Dendritic cell treated with granulocyte-macrophage colony-stimulating factor and Interleukin-4, amounts not matched to agents 40 ng/mL and 50 ng/mL, for 4 days (primary cell): ENCODE measurements around the gene PIK3CA.

Experiments used
- H3K27ac Mint-ChIP-seq: one replicate; pipeline ENCODE4 v1.8.0; 2022; ENCODE audit warnings: mild to moderate bottlenecking, mixed read lengths
- H3K27me3 Mint-ChIP-seq: one replicate; pipeline ENCODE4 v1.8.0; 2022; ENCODE audit warnings: mild to moderate bottlenecking, mixed read lengths
- H3K36me3 Mint-ChIP-seq: one replicate; pipeline ENCODE4 v1.8.0; 2022; ENCODE audit warnings: low read depth, mixed read lengths
- H3K4me1 Mint-ChIP-seq: one replicate; pipeline ENCODE4 v1.8.0; 2022; ENCODE audit warnings: low read depth, mixed read lengths
- H3K4me3 Mint-ChIP-seq: one replicate; pipeline ENCODE4 v1.8.0; 2022; ENCODE audit warnings: mild to moderate bottlenecking, moderate library complexity, mixed read lengths
- H3K9me3 Mint-ChIP-seq: one replicate; pipeline ENCODE4 v1.8.0; 2022; ENCODE audit warnings: mixed read lengths
- intact Hi-C: fragments of 100-400 bp; cut with micrococcal nuclease; formaldehyde crosslinking; loops from one replicate; pipeline ENCODE4 v1.15.0; 2022

PIK3CA gene

DNA sequence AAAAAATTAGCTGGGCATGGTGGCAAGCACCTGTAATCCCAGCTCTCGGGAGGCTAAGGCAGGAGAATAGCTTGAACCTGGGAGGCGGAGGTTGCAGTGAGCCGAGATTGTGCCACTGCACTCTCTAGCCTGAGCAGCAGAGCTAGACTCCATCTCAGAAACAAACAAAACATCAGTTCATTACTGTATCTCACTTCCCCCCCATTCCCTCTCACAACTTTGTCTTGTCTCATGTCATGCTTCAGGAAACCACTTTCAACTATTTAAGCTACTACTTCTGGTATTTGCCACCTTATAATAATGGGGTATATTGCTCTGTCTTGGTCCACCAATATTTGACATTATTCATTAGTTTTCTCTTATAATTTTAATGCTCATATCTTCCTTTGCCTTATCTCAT, 26.2 kb downstream of the PIK3CA start:
- Mint-ChIP-seq H3K36me3 (peaks cover 5% of the 10 kb centered on the region), H3K27ac (no peak overlapping the region), H3K4me3 (no peak overlapping the region), H3K9me3 (peaks cover 18% of the 10 kb centered on the region), H3K27me3 (no peaks in the 10 kb centered on the region), H3K4me1 (peaks cover 8% of the 10 kb centered on the region)
- intact Hi-C loops, result no loop called here

- no peak overlapping the region for H3K27ac Mint-ChIP-seq
- peaks cover 17% of the 10 kb centered on the region for H3K9me3 Mint-ChIP-seq
- H3K36me3 Mint-ChIP-seq, result peaks cover 3% of the 10 kb centered on the region
- H3K4me3 Mint-ChIP-seq, result no peak overlapping the region
- peaks cover 8% of the 10 kb centered on the region for H3K4me1 Mint-ChIP-seq
- intact Hi-C loops, result no loop called here
- no peaks in the 10 kb centered on the region for H3K27me3 Mint-ChIP-seq
Observed at GRCh38 chr3:179174898-179175297, 26.7 kb downstream of the PIK3CA start.

DNA sequence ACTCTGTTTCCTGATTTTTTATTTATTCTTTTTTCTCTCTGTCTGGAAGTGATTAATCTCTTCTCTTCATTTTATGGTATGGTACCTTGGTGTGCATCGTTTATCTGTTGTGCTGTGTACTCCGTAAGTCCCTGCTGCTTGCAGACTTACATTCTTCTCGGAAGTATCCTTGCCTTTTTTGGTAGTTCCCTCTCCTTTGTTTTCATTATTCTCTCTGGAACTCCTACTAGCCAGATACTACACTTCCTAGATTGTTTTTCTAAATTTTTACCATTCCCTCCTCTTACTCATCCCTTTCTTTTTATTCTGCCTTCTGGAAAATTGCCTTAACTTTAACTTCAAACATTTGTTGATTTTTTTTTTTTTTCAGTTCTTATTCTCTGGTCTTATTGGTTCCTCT, 27.2 kb downstream of the PIK3CA start:
- H3K4me3 Mint-ChIP-seq, result no peak overlapping the region
- no peaks in the 10 kb centered on the region for H3K27me3 Mint-ChIP-seq
- H3K4me1 Mint-ChIP-seq, result peaks cover 8% of the 10 kb centered on the region
- H3K27ac Mint-ChIP-seq, result no peak overlapping the region
- H3K36me3 Mint-ChIP-seq, result no peaks in the 10 kb centered on the region
- H3K9me3 Mint-ChIP-seq, result peaks cover 12% of the 10 kb centered on the region
- intact Hi-C loops, result no loop called here

GRCh38 chr3:179177611-179178010, 29.5 kb downstream of the PIK3CA start:
- H3K4me3 Mint-ChIP-seq, result no peak overlapping the region
- no peaks in the 10 kb centered on the region for H3K9me3 Mint-ChIP-seq
- H3K4me1 Mint-ChIP-seq, result peaks cover 19% of the 10 kb centered on the region
- H3K27ac Mint-ChIP-seq, result no peak overlapping the region
- no peaks in the 10 kb centered on the region for H3K36me3 Mint-ChIP-seq
- no peaks in the 10 kb centered on the region for H3K27me3 Mint-ChIP-seq
- intact Hi-C loops, result no loop called here

- Mint-ChIP-seq H3K36me3 (no peaks in the 10 kb centered on the region), H3K9me3 (no peaks in the 10 kb centered on the region), H3K27me3 (no peaks in the 10 kb centered on the region), H3K4me3 (no peak overlapping the region), H3K4me1 (peaks cover 24% of the 10 kb centered on the region), H3K27ac (no peak overlapping the region)
- intact Hi-C loops, result no loop called here
Observed at GRCh38 chr3:179179256-179179655, 31.1 kb downstream of the PIK3CA start.

GRCh38 chr3:179179979-179180759, 32.0 kb downstream of the PIK3CA start:
- Mint-ChIP-seq H3K27me3 (no peaks in the 10 kb centered on the region), H3K27ac (no peak overlapping the region), H3K36me3 (no peaks in the 10 kb centered on the region), H3K4me3 (no peak overlapping the region), H3K4me1 (peaks cover 22% of the 10 kb centered on the region), H3K9me3 (no peaks in the 10 kb centered on the region)
- intact Hi-C loops, result loop anchor here (2.0 kb wide), 1 partner anchor 31 kb away; the partner anchor contains the start of gene PIK3CA

DNA sequence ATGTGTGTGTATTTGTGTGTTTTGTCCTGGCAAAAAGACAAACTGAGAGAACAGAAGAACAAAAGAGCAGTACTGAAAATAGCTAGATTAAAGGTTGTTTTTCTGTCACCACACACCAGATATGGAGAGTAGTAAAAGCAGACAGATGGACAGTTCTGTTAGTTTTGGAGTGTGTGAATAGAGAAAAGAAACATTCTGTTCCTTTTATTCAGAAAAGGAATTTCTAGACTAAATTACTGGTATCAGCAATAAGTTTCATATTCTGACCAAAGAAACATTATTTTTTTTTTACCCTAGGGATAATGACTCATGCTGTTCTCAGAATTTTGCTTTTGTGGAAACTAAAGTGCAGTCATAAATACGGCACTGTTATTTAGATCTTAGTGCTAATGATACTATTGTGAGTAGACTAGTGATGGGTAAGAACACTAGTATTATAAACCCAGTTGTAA, 32.9 kb downstream of the PIK3CA start:
- intact Hi-C loops, result loop anchor here (2.0 kb wide), 1 partner anchor 32 kb away; the partner anchor contains the start of gene PIK3CA
- no peak overlapping the region for H3K4me3 Mint-ChIP-seq
- no peaks in the 10 kb centered on the region for H3K36me3 Mint-ChIP-seq

DNA sequence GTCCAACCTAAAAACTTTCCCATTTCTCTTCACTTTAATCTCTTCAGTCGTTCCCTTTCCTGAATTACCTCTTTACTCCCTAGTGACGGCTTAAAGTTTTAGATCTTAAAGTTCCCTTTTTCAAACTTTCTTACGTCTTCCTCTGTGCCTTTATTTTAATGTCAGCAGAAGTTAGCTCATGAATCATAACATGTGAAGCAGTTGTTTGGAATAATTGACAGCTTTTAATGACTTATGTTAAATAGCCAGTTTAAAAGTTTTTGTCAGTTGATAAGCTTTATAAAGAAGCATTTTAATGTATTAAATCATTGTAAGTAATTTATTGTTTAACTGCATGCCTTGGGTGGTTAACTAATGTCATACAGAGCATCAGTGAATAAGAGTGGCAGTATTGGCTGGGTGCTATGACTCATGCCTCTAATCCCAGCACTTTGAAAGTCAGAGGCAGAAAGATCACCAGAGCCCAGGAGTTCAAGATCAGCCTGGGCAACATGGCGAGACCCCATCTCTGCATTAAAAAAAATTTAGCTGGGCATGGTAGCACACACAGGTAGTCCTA, 33.9 kb downstream of the PIK3CA start:
- Mint-ChIP-seq H3K27me3 (no peaks in the 10 kb centered on the region), H3K9me3 (no peaks in the 10 kb centered on the region), H3K36me3 (no peaks in the 10 kb centered on the region), H3K4me3 (no peak overlapping the region), H3K27ac (no peak overlapping the region), H3K4me1 (peaks cover 16% of the 10 kb centered on the region)
- intact Hi-C loops, result loop anchor here (2.0 kb wide), 1 partner anchor 33 kb away; the partner anchor contains the start of gene PIK3CA

More for the DNA sequence above, 32.9 kb downstream of the PIK3CA start:
- peaks cover 16% of the 10 kb centered on the region for H3K4me1 Mint-ChIP-seq
- no peak overlapping the region for H3K27ac Mint-ChIP-seq
- no peaks in the 10 kb centered on the region for H3K9me3 Mint-ChIP-seq
- no peaks in the 10 kb centered on the region for H3K27me3 Mint-ChIP-seq

GRCh38 chr3:179182902-179183301, 34.7 kb downstream of the PIK3CA start:
- no peaks in the 10 kb centered on the region for H3K9me3 Mint-ChIP-seq
- H3K4me3 Mint-ChIP-seq, result no peak overlapping the region
- intact Hi-C loops, result no loop called here
- no peaks in the 10 kb centered on the region for H3K27me3 Mint-ChIP-seq
- no peak overlapping the region for H3K27ac Mint-ChIP-seq
- no peaks in the 10 kb centered on the region for H3K36me3 Mint-ChIP-seq
- peaks cover 16% of the 10 kb centered on the region for H3K4me1 Mint-ChIP-seq

DNA sequence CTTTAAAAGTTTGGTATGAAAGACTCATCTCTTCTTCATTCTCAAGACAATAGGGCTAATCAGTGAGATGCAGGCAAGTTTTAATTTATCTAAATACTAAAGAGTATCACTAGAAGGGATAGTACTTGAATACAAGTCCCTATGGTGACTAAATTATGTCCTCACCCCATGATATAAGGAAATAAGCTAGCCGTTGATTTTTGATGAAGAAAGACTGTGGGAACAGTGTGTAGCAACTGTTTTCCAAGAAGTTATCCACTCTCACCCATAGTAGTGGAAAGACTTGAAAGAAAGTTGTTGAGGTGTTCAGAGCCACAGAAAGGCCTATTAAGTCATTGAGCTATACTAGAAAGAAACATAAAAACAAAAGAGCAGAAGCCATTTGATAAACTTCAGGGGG, 36.7 kb downstream of the PIK3CA start:
- Mint-ChIP-seq H3K27me3 (no peaks in the 10 kb centered on the region), H3K36me3 (no peaks in the 10 kb centered on the region), H3K4me3 (no peak overlapping the region), H3K9me3 (no peaks in the 10 kb centered on the region), H3K4me1 (peaks cover 16% of the 10 kb centered on the region), H3K27ac (no peak overlapping the region)
- intact Hi-C loops, result no loop called here

DNA sequence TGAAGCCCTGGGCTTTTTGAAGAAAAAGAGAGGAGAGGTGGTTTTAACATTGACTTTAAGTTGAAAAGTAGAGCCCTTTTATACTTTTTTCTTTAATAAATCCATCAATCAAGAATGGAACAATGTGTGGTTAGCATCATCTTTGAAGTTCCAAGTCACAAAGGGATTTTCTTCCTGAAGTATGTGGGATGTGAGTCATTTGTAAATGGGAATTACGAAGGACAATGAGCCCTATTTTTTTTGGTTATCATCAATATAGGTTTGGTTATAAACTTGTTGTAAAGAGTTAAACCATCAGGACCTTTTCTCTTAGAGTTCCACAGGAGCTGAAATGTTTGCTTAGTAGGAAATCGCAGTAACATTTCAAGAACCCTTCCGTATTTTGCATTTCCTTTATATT, 38.3 kb downstream of the PIK3CA start:
- H3K36me3 Mint-ChIP-seq, result no peaks in the 10 kb centered on the region
- intact Hi-C loops, result no loop called here
- H3K9me3 Mint-ChIP-seq, result no peaks in the 10 kb centered on the region
- H3K27ac Mint-ChIP-seq, result no peak overlapping the region
- peaks cover 16% of the 10 kb centered on the region for H3K4me1 Mint-ChIP-seq
- no peak overlapping the region for H3K4me3 Mint-ChIP-seq
- no peaks in the 10 kb centered on the region for H3K27me3 Mint-ChIP-seq

DNA sequence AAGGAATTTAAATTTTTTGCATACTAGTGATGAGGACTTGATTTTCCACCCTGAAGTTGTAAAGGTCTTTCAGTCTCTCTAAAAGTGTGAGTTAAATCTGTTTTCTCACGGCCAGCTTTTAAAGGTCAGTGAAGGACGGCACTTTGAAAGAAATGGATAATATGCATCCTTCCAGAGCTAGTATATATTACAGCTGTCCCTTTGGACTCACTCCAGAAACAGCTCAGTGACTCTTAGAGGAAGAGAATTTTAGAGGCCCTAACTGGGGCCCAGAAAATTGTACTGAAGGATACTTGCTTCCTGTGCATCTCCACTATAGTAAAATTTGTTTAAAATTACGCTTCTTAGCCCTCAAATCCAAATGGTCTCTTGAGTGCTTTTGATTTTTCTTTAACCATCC, 41.6 kb downstream of the PIK3CA start:
- intact Hi-C loops, result no loop called here
- no peak overlapping the region for H3K27ac Mint-ChIP-seq
- H3K36me3 Mint-ChIP-seq, result peaks cover 6% of the 10 kb centered on the region
- H3K4me1 Mint-ChIP-seq, result no peaks in the 10 kb centered on the region
- H3K9me3 Mint-ChIP-seq, result no peaks in the 10 kb centered on the region
- no peaks in the 10 kb centered on the region for H3K27me3 Mint-ChIP-seq
- H3K4me3 Mint-ChIP-seq, result no peak overlapping the region

DNA sequence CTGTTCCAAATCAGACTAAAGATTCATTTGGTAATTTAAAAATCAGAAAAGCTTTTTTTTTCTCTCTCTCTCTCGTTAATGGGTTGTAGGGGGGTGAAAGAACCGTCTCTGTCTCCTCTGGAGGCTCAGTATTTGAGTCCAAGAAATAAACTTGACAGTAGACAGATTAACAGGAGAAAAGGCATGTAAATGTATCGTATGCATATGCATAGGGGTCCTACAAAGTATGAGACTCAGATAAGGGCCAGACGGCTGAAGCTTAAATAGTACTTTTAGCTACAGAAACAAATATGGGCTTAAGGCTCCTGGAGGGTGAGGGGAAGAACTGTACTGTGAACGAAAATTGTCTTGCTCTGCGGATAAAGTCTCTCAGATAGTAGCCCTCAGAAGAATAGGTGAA, 42.4 kb downstream of the PIK3CA start:
- no peaks in the 10 kb centered on the region for H3K9me3 Mint-ChIP-seq
- no peaks in the 10 kb centered on the region for H3K4me1 Mint-ChIP-seq
- H3K27me3 Mint-ChIP-seq, result no peaks in the 10 kb centered on the region
- H3K4me3 Mint-ChIP-seq, result no peak overlapping the region
- no peak overlapping the region for H3K27ac Mint-ChIP-seq
- peaks cover 6% of the 10 kb centered on the region for H3K36me3 Mint-ChIP-seq
- intact Hi-C loops, result no loop called here

- no peaks in the 10 kb centered on the region for H3K27me3 Mint-ChIP-seq
- H3K27ac Mint-ChIP-seq, result no peak overlapping the region
- intact Hi-C loops, result no loop called here
- H3K4me3 Mint-ChIP-seq, result no peak overlapping the region
- peaks cover 6% of the 10 kb centered on the region for H3K36me3 Mint-ChIP-seq
- no peaks in the 10 kb centered on the region for H3K9me3 Mint-ChIP-seq
- H3K4me1 Mint-ChIP-seq, result no peaks in the 10 kb centered on the region
Observed at GRCh38 chr3:179192542-179192941, 44.4 kb downstream of the PIK3CA start.
